GM18870 (cell line): Measurements from ENCODE around the gene SYTL5.

Source experiments
- ATAC-seq: cut with Tn5 transposase; IDR thresholded peaks from one replicate; pipeline ENCODE4 v1.9.1; 2021; ENCODE audit warnings: moderate library complexity; ENCODE audit not compliant: unreplicated experiment

SYTL5 gene

DNA sequence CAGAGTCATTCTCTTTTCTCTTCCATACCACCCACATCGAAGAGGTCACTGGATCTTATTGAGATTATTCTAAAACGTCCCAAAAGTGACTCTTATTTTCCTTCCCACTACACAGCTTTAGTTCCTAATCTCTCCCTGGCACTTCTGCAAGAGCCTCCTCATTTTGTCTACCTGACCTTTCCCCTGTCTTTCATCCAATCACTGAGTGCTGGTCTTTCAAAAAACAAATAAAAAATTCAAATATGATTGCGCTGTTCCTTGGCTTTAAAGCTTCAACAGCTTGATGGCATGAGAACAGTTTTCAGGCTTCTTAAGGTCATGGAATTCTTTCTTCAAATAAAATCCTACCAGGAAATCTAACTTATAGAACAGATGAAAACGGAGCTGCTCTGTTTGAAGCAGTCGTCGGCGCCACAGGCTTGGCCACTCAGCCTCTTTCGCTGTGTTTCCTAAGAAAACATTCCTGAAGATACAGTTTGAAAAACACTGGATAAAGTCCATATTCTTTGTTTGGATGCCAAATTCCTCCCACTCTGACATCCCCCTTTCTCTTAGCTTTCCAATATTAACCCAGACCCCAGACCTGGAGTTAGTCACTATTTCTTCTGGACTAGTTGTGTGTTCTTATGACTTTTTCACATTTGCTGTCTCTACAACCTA is 12.5 kb downstream of the SYTL5 start:
- ATAC-seq: no peak

- ATAC-seq: no peak
These were observed 21.9 kb downstream of the SYTL5 start for GRCh38 chrX:38028300-38028699.

GRCh38 chrX:38036466-38036865 is 30.1 kb downstream of the SYTL5 start:
- ATAC-seq: no peak

GRCh38 chrX:38038501-38038900 is 32.1 kb downstream of the SYTL5 start:
- no peak for ATAC-seq

GRCh38 chrX:38041237-38041636 is 34.9 kb downstream of the SYTL5 start:
- ATAC-seq: no peak

DNA sequence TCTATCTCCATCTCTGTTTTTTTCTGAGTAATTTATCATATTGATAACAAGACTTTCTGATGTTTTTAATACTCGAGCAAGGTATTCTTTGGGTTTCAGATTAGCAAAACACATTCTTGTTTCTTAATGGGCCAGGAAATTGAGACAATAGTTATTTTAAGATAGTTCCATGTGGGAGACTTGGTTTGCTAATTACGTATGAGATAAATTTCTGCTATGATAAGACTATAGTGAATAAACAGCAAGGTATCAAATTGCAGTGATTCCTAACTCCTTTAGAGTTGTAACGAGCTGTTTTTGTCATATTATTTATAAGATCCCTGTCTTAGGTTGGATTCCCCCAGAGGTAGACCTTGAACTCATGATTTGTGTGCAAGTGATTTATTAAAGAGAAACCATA is 38.3 kb downstream of the SYTL5 start:
- ATAC-seq: no peak

GRCh38 chrX:38045538-38046096 is 39.3 kb downstream of the SYTL5 start:
- ATAC-seq: no peak

- no peak for ATAC-seq
These were observed 42.5 kb downstream of the SYTL5 start for GRCh38 chrX:38048886-38049285.

- no peak for ATAC-seq
These were observed 44.5 kb downstream of the SYTL5 start for GRCh38 chrX:38050806-38051205.

DNA sequence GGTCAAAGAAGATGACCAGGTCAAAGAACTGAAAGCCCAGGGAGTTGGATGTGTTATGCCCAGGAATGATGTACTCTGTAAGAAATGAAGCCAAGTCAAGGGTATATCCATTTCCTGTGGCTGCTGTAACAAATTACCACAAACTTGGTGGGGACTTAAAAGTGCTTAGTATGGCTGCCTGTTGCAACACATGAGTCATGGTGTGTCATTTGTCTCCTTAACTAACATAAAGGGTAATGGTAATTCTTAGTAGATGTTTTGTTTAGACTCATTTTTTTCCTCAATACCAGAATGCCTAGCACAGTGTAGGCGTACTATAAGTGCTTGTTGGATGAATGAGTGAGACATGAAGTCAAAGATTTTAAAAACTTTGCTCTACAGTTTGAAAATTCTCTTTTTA is 45.7 kb downstream of the SYTL5 start:
- no peak for ATAC-seq

DNA sequence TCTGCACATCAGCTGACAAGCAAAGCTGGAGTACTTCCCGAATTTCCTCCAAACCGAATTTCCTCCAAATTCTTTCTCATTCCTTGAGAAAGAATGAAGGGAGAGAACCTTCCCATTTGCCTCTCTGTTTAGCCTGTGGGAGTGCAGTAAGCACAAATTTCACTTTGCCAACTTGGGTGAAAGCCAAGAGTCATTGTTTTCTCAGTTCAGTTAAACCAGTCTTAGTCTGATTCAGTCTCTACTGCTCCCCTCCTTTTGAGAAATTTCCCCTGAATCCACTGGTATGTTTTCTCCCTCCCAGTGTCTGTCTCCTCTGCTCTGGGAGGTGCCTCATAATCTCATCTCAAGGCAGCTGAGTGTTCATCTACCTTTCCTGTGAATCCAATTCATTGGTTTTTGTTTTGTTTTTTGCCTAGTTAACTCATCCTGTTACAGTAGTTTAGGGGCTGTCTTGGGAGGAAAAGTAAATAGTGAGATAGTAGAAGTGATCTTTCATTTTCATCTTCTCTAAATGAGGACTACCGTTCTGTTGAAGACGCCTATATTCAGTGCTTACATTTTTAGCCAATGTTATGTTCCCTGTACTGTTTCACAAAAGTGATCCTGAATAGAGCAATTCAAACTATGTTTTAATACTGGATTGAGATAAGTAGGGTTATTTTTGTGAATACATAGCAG is 49.0 kb downstream of the SYTL5 start:
- no peak for ATAC-seq

DNA sequence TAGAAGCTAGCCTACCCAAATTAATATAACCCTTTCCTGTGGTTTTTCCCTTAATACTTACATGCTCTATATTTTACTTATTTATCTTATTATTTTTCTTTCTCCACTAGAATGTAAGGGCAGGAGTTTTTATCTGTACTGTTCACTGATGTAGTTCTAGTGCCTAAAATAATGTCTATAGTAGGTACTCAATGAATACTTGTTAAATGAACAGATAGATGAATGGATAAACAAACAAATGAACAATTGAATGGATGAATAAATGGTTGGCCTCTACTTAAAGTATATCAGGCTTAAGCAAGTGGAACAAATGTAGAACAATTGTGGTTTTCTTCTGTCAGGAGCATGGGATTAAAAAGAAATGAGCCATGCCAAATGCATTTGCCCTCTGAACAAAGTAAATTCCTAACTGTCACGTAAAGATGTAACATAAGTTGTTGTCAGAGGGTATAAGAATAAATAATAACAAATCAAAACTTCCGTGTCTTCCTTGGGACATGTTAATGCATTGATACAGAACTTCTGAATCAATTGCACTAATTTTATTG is 54.1 kb downstream of the SYTL5 start:
- no peak for ATAC-seq

DNA sequence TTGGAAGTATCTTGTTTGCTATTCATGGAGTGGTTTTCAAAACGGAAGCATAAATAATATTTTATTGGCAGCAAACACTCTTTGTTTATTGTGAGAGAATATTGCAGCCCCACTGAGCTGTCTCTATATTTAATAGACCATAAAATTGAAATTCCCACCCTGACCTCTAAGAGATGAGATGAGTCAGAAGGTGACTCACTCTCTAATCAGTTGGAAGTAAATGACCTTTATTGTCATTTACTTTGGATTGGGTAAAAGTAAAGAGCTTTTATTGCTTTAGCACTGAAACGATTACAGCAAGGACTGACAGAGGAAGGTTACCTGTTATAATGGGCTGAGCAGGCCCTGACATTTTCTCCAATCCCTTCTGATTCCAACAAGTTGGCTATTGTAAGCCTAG is 55.0 kb downstream of the SYTL5 start:
- no peak for ATAC-seq

DNA sequence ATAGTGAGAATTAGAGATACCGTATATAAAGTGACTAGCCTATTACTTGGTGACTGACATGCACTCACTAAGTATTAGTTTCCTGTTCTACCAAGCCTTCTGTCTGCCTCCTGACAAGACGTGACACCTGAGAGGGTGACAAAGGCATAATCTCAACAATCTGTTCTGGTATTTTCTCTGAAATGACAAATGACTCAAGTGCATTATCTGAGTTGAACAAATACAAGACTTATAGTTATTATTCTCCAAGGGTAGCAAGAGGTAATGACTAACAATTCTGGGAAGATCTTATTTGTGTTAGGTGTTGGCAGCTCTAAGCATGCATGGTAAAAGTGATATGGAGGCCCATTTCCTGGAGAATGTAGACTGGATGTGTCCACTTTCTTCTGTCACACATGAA is 60.6 kb downstream of the SYTL5 start:
- ATAC-seq: no peak

- ATAC-seq: no peak
These were observed 62.9 kb downstream of the SYTL5 start for GRCh38 chrX:38069273-38069672.

DNA sequence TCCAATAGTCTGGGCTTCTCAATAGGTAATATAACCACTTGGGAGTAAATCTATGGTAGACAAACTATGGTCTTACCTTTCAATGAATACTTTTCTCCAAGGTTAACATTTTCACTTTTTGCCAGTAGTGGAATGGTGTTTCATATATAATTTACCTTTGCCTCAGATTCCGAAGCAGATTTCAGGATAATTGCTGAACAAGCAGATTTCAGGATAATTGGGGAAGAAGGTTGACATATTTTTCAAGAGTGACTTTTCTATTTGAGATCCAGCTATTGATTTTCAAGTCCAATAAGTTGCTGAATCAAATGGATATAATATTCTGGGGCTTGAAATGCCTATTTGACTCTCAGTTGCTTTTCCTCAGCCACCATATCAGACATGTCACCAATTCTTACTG is 63.6 kb downstream of the SYTL5 start:
- no peak for ATAC-seq

- no peak for ATAC-seq
These were observed 73.1 kb downstream of the SYTL5 start for GRCh38 chrX:38079463-38079862.

- no peak for ATAC-seq
These were observed 74.5 kb downstream of the SYTL5 start for GRCh38 chrX:38080808-38081207.

DNA sequence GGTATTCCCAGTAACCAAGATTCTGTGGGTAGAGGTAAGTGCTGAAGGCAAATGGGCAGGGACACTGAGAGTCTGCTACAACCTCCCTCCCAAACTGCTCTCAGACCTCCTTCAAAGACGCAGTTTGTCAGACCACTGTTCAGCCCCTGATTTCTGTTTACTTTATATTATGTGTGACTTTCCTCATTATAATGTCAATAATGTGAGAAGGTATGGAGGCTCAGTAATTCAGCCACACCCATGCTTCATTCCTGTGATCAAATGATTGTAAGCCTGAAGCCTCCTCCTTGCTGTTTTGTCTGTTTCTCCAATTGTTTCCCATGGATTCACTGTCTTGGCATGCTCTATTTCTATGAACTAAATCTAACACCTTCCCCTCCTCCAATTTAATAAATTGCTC is 75.6 kb downstream of the SYTL5 start:
- no peak for ATAC-seq

DNA sequence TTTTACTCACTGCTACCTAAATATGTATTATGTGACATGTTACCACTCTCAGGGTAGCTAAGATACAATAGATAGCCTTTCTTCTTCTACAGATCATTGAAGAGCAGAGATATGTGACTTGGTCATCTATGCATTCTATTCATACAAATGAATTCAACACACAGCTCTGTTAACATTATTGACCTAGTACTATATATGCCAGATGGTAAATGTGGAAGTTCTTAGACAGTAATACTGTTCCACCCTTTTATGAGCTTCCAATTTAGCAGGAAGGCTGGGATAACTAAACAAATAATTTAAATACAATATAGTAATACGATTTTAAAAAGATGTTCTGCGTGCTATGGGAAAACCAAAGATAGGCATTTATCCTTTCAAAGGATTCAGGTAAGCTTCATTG is 76.0 kb downstream of the SYTL5 start:
- no peak for ATAC-seq

- no peak for ATAC-seq
These were observed 79.5 kb downstream of the SYTL5 start for GRCh38 chrX:38085813-38086212.
